Measurements from ENCODE around the gene PLPP7.
"Not testable (repeated sequence)": the region's sequence is repeated elsewhere in the genome, so short reads cannot be mapped to it uniquely, and the experiment has no call there.

The PLPP7 gene

DNA sequence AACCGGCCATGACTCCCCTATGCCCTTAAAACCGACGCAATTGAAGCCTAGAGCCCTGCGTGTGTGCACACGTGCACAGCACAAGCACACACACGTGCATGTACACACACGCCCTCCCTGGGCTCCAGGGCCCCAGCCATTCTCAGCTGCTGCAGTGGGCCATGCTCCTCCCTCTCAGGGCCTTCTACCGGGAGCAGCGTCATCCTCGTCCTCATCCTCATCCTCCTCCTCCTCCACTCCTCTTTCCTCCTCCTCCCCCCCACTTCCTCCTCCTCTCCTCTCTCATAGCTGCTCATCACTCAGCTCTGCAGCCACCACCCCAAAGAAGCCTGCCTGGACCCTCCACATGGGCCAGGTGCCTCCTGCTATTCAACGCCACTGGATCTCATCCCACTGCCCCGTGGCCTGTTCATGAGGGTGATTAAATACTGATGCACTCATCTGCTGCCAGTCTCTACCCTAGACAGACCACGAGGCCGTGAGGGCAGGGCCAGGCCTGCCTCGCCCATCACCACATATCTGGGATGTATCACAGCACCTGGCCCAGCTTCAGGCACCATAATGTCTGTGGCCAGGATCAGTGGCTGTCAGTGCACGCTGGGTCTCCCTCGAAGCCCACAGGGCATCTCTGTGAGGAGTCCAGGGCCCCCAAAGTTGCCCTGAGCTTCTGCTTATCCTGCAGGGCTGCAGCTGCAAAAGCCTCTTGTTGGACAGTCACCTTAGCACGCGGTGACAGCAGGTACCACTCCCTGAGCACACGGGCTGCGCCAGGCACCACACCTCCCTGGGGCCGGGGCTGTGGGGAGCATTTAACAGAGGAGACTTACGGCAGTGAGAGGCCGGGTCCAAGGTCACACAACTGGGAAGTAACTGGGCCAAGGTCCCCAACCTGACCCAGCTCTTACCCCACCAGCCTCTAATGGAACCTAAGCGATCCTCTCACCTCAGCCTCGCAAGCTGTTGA is 23.0 kb upstream of the PLPP7 start:
- no peak for DNase-seq (ENCODE audit: low read depth in 2 of 2)

DNA sequence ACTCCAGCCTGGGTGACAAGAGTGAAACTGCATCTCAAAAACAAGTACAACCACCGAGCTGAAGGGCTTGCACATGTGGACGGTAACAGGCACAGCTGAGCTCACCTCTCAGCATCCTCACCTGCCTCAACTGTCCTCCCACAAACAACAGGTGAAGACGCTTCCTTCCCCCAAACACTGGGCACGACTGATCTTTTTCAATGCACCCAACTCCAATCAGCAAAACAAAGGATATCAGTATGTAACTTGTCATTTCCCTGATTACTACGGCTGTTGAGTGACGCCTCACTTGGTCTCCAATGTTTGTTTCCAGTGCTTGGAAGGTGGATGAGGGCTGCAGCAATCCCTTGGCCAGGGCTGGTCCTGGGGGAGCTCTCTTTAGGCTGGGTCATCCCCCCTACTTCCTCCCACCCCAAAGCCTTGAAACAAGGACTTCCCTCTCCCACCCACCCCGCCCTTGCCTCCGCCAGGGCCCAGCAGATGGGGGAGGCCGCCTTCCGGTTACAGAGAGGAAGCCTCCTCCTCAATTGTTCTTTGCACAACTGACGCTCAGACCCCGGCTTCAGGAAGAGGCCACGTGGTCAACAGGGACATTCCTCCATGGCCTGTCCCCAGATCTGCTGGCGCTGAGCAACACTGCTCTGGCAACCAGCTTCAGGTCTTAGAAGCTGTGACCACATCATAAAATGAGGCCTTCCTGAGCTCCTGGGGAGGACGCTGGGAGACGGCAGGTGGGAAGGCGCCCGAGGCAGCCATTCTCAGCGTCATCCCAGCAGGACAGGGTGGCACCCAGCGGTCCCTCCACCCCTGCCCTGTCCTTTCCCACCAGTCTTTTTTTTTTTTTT is 19.1 kb upstream of the PLPP7 start:
- DNase-seq (ENCODE audit: low read depth in 2 of 2), result no peak

- not testable (repeated sequence) for DNase-seq (ENCODE audit: low read depth in 2 of 2)
Measured at GRCh38 chr9:131271016-131271273, 18.6 kb upstream of the PLPP7 start.

DNA sequence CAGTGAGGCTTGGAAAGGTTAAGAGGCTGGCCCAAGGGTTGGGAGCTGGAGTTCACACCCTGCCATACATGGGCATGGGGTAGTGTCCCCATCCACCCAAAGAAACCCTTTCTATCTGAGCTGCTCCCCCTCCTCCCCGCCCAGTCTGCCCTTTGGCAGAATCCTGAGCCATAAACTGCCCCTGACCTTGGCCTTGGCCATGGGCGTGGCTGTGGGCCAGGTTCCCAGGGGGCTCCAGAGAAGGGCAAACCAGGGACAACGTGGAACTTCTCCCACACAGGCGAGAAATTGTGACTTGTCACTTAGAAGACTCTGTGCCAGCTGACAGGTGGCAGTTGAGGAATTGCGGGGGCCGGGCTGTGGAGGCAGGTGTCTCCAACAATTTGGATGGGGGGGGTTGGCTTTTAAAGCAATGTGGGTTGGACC is 18.0 kb upstream of the PLPP7 start:
- DNase-seq (ENCODE audit: low read depth in 2 of 2), result no peak

DNA sequence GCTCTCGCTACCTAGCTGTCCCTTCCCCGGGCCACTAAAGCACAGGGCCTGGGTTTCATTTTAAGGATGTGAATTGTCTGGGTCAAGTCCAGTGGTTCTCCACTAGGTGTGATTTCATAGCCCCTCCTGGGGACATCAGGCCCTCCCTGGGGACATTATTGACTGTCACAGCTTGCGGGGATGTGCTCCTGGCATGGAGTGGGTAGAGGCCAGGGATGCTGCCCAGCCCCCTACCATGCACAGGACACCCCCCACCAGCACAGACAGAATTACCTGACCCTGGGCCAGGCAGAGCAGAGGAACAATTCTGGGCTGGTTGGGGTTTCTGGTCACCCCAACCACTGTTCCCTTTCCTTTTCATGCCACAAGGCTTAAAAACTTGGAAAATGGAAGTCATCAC is 17.3 kb upstream of the PLPP7 start:
- DNase-seq (ENCODE audit: low read depth in 2 of 2), result no peak

GRCh38 chr9:131273146-131273855 is 16.2 kb upstream of the PLPP7 start:
- no peak for DNase-seq (ENCODE audit: low read depth in 2 of 2)

GRCh38 chr9:131273856-131274673 is 15.5 kb upstream of the PLPP7 start:
- no peak for DNase-seq (ENCODE audit: low read depth in 2 of 2)

- no peak for DNase-seq (ENCODE audit: low read depth in 2 of 2)
Measured at GRCh38 chr9:131274674-131275331, 14.7 kb upstream of the PLPP7 start.

- DNase-seq (ENCODE audit: low read depth in 2 of 2), result no peak
Measured at GRCh38 chr9:131275332-131276093, 14.0 kb upstream of the PLPP7 start.

DNA sequence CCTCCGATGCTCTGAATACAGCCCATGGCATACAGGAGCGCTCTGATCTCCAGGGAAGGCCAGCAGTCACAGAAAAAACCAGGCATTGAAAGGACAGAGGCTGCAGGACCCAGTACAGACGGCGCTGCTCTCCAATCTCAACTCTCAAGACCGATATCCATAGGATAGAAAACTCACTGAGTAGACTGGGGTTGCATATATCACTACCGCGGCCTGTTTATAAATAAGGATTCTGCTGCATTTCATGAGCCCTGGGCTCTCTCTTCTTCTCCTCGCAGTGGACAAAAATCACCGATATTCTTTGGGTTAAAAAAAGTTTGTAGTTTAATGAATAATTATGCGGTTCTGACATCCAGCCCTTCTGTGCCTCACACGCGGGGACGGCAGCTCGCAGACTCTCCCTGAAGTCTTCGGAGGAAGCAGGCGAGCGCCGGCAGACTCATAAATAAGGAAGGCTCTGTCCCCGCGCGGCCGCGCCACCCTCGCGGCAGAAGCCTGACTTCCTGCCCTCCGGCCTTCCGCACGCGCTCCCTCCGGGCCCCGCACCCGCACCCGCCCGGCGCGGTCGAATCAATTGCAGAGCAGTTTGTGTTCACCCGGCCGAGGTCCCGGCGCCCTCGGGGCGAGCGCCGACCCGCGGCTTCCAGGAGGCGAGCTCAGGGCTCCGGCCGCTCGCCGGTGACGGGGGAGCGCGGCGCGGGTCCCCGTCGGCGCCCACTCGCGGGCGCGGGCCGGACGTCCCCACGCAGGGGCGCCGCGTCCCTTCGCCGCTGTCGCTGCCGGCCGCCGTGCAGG is 13.2 kb upstream of the PLPP7 start, which contains the start of gene FAM78A:
FAM78A (minus strand) TSS at position 417 of the 795 bp plus-strand sequence; CDS start at position 86, 331 bp downstream.
- no peak for DNase-seq (ENCODE audit: low read depth in 2 of 2)

GRCh38 chr9:131276891-131277286 is 12.6 kb upstream of the PLPP7 start:
- no peak for DNase-seq (ENCODE audit: low read depth in 2 of 2)

GRCh38 chr9:131277287-131277909 is 12.1 kb upstream of the PLPP7 start:
- no peak for DNase-seq (ENCODE audit: low read depth in 2 of 2)

DNA sequence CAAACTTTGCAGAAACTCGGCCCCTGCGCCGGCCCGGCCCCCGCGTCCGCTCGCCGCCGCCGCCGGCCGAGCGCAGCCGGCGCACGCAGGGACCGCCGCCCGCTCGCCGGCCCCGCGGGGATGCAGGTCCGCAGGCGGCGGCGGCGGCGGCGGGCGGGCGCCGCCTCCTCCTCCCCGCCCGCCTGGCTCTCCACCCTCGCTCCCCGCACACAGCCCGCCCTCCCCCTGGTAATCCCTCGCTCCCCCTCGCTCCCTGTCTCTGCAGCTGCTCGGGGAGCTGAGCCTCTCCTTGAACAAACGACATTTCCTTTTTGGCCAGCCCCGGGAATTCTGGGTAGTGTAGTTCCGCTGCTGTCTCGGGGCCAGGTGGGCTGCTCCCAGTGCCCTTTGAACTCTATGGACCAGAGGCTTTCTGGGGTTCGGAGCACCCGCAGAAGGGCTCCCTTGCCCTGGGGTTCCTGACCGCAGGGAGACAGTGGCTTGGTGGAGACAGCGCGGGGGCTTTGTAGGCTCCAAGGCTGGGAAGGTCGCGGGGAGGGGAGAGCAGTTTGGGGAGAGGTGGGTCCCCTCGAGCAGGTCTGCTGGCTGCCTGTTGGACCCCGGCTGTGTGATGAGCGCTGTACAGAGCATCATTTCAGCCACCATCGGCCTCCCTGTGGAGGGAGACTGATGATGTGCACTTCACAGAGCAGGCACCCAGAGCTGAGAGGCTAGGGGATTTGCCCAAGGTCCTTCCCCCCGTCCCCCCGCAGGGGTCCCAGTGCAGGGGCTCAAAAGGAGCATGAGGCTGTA is 11.4 kb upstream of the PLPP7 start:
- peak in 1 of 2 donors; percentile 34 for DNase-seq (ENCODE audit: low read depth in 2 of 2)

DNA sequence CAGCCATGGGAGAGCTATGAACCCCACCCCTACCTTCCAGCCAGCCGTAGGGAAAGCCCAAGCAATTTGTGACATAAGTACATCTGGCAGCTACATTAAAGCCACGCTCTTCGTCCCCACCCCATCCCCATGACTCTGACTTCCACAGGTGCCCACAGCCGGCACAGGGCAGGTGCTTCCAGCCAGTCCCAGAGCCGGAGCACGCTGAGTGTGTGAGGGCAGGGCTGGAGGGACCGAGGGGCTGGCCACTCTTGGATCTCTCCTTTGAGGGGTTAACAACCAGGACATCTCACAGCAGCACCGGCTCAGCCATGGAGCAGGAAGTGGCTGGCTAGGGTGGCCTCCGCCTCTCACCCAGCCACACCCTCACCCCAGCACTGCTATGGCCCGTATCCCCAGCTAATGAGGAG is 10.8 kb upstream of the PLPP7 start:
- no peak for DNase-seq (ENCODE audit: low read depth in 2 of 2)

- no peak for DNase-seq (ENCODE audit: low read depth in 2 of 2)
Measured at GRCh38 chr9:131279196-131279862, 10.2 kb upstream of the PLPP7 start.

- no peak for DNase-seq (ENCODE audit: low read depth in 2 of 2)
Measured at GRCh38 chr9:131279863-131280570, 9.5 kb upstream of the PLPP7 start.

- DNase-seq (ENCODE audit: low read depth in 2 of 2), result no peak
Measured at GRCh38 chr9:131280660-131281059, 8.9 kb upstream of the PLPP7 start.
